ENCODE results near the gene GLP2R. TPM values are rescaled to one million over a fixed set of nuclear protein-coding genes. Genes with fewer than 3 reads are reported as not detected.

GLP2R gene
- polyA plus RNA-seq, 1 donor from 2014 or later: not detected

DNA sequence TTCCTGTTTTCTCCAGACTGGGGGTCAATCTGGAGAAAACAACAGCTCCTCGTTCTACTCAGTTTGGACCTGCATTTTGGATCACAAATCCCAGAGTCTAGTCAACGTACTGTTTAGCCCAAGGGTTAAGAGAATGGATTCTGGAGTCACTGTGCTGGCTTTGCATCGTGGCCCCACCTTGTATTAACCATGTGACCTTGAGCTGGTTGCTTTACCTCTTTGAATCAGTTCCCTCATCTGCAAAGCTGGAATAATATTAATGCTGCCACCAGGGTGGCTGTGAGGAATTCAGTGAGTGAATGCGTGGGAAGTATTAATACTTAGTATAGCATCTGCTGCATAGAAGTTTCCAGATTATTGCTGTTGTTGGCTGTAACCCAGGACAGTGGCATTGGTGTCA, 23.0 kb upstream of the GLP2R start:
- no peak overlapping the region for H2AFZ ChIP-seq (ENCODE audit: low read depth, low read length)
- H3K27me3 ChIP-seq (ENCODE audit: insufficient read depth, low read depth, low read length): no peaks in the 10 kb centered on the region
- TF ChIP-seq TAF1 (IDR thresholded peaks at IDR 0.05; ENCODE audit: low read depth) (no peak), MXI1 (conservative IDR thresholded peaks at IDR 0.05; ENCODE audit: poor library complexity, severe bottlenecking) (no peak), POLR2AphosphoS5 (IDR thresholded peaks at IDR 0.05) (no peak), RAD21 (conservative IDR thresholded peaks at IDR 0.05) (no peak), SMC3 (conservative IDR thresholded peaks at IDR 0.05; ENCODE audit: poor library complexity) (no peak), REST (IDR thresholded peaks at IDR 0.05; ENCODE audit: borderline replicate concordance) (no peak), EZH2 (IDR thresholded peaks at IDR 0.05; ENCODE audit: borderline replicate concordance, insufficient read depth, low read length, poor library complexity, severe bottlenecking) (no peak), EP300 (conservative IDR thresholded peaks at IDR 0.05; ENCODE audit: poor library complexity, severe bottlenecking) (no peak), CTCF (IDR thresholded peaks at IDR 0.05; ENCODE audit: poor library complexity, severe bottlenecking) (no peak)
- no peaks in the 10 kb centered on the region for H3K9me2 ChIP-seq (ENCODE audit: insufficient read depth, low read length)
- no peaks in the 10 kb centered on the region for H3K36me3 ChIP-seq (ENCODE audit: insufficient read depth, low read length)
- no peak overlapping the region for H3K9ac ChIP-seq (ENCODE audit: low read length)
- H3F3A ChIP-seq (ENCODE audit: insufficient read depth, low read length, poor library complexity, severe bottlenecking): no peaks in the 10 kb centered on the region
- no peaks in the 10 kb centered on the region for H3K9me3 ChIP-seq (ENCODE audit: low read length)
- H3K4me2 ChIP-seq (ENCODE audit: low read length): no peak overlapping the region
- H4K20me1 ChIP-seq (ENCODE audit: insufficient read depth): no peaks in the 10 kb centered on the region
- no peak overlapping the region for H3K4me3 ChIP-seq (ENCODE audit: low read length)
- H3K27ac ChIP-seq (ENCODE audit: low read length): no peak overlapping the region
- H3K79me2 ChIP-seq (replicated peaks; ENCODE audit: insufficient read depth, low read length): no peaks in the 10 kb centered on the region

GRCh38 chr17:9805769-9806168, 20.0 kb upstream of the GLP2R start:
- no peak overlapping the region for H2AFZ ChIP-seq (ENCODE audit: low read depth, low read length)
- TF ChIP-seq CTCF (IDR thresholded peaks at IDR 0.05; ENCODE audit: poor library complexity, severe bottlenecking): no peak
- no peak for TF ChIP-seq EZH2 (IDR thresholded peaks at IDR 0.05; ENCODE audit: borderline replicate concordance, insufficient read depth, low read length, poor library complexity, severe bottlenecking)
- no peak for TF ChIP-seq MXI1 (conservative IDR thresholded peaks at IDR 0.05; ENCODE audit: poor library complexity, severe bottlenecking)
- no peak for TF ChIP-seq POLR2AphosphoS5 (IDR thresholded peaks at IDR 0.05)
- TF ChIP-seq EP300 (conservative IDR thresholded peaks at IDR 0.05; ENCODE audit: poor library complexity, severe bottlenecking): no peak
- no peak for TF ChIP-seq REST (IDR thresholded peaks at IDR 0.05; ENCODE audit: borderline replicate concordance)
- TF ChIP-seq RAD21 (conservative IDR thresholded peaks at IDR 0.05): no peak
- no peak for TF ChIP-seq TAF1 (IDR thresholded peaks at IDR 0.05; ENCODE audit: low read depth)
- TF ChIP-seq SMC3 (conservative IDR thresholded peaks at IDR 0.05; ENCODE audit: poor library complexity): no peak
- H3K36me3 ChIP-seq (ENCODE audit: insufficient read depth, low read length): no peaks in the 10 kb centered on the region
- H3K27ac ChIP-seq (ENCODE audit: low read length): no peak overlapping the region
- H3K9me2 ChIP-seq (ENCODE audit: insufficient read depth, low read length): no peaks in the 10 kb centered on the region
- H3K9me3 ChIP-seq (ENCODE audit: low read length): no peaks in the 10 kb centered on the region
- H4K20me1 ChIP-seq (ENCODE audit: insufficient read depth): no peaks in the 10 kb centered on the region
- no peak overlapping the region for H3K4me3 ChIP-seq (ENCODE audit: low read length)
- H3K79me2 ChIP-seq (replicated peaks; ENCODE audit: insufficient read depth, low read length): no peaks in the 10 kb centered on the region
- H3K9ac ChIP-seq (ENCODE audit: low read length): no peak overlapping the region
- H3F3A ChIP-seq (ENCODE audit: insufficient read depth, low read length, poor library complexity, severe bottlenecking): no peaks in the 10 kb centered on the region
- no peaks in the 10 kb centered on the region for H3K27me3 ChIP-seq (ENCODE audit: insufficient read depth, low read depth, low read length)
- H3K4me2 ChIP-seq (ENCODE audit: low read length): no peak overlapping the region
